Brain microvascular endothelial cell (primary cell): ENCODE results near the gene CDC42EP5.
"Not testable (repeated sequence)": the region's sequence is repeated elsewhere in the genome, so short reads cannot be mapped to it uniquely, and the experiment has no call there.

Source experiments
- DNase-seq: peaks from one replicate; pipeline ENCODE4 v3.0.0-alpha.2; 2020
- H3K27ac ChIP-seq: fragments of 250-450 bp; sonication (Bioruptor Pico); 2 replicates; pipeline ENCODE4 v1.5.1; 2020; ENCODE audit warnings: mild to moderate bottlenecking, moderate library complexity
- H3K27me3 ChIP-seq: fragments of 250-450 bp; sonication (Bioruptor Pico); replicated peaks from 2 replicates; pipeline ENCODE4 v1.5.1; 2020; ENCODE audit warnings: mild to moderate bottlenecking
- H3K36me3 ChIP-seq: fragments of 250-450 bp; sonication (Bioruptor Pico); replicated peaks from 2 replicates; pipeline ENCODE4 v1.5.1; 2020; ENCODE audit warnings: mild to moderate bottlenecking
- H3K4me3 ChIP-seq: 2 replicates; pipeline ENCODE4 v1.5.1; 2011; ENCODE audit warnings: low read depth, mild to moderate bottlenecking, control low read depth, low read length, moderate library complexity
- in situ Hi-C: cut with HindIII; loops from 2 replicates; pipeline ENCODE4 v1.10.0; 2017; ENCODE audit warnings: low sequenced_read_pairs, low pct_ligation_motif_present
- TF ChIP-seq, protein P1 (sequence below): IDR thresholded peaks from 2 replicates; pipeline ENCODE4 v1.5.1; 2011; ENCODE audit warnings: low read depth, mild to moderate bottlenecking, moderate library complexity, low read length, control low read depth, inconsistent platforms; ENCODE audit errors: missing control alignments

Gene CDC42EP5

DNA sequence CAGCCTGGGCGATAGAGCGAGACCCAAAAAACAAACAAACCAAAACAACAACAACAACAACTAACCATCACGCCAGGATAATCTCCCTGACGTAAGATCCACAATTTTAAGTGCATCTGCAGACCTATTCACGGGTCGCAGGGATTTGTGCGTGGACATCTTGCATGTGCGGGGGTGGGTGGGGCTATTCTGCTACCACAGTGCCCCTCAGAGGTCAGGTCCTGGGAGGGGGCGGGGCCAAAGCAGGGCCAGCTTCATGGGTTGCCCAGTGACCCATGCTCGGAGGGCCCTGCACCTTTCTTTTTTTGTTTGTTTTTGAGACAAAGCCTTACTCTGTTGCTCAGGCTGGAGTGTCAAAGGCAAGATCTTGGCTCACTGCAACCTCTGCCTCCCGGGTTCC, 2.6 kb upstream of the CDC42EP5 start:
- in situ Hi-C loops = no loop called here
- no peaks in the 10 kb centered on the region for H3K27me3 ChIP-seq
- DNase-seq = no peak
- TF ChIP-seq, protein P1, sequence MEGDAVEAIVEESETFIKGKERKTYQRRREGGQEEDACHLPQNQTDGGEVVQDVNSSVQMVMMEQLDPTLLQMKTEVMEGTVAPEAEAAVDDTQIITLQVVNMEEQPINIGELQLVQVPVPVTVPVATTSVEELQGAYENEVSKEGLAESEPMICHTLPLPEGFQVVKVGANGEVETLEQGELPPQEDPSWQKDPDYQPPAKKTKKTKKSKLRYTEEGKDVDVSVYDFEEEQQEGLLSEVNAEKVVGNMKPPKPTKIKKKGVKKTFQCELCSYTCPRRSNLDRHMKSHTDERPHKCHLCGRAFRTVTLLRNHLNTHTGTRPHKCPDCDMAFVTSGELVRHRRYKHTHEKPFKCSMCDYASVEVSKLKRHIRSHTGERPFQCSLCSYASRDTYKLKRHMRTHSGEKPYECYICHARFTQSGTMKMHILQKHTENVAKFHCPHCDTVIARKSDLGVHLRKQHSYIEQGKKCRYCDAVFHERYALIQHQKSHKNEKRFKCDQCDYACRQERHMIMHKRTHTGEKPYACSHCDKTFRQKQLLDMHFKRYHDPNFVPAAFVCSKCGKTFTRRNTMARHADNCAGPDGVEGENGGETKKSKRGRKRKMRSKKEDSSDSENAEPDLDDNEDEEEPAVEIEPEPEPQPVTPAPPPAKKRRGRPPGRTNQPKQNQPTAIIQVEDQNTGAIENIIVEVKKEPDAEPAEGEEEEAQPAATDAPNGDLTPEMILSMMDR = no peak
- H3K4me3 ChIP-seq = no peak overlapping the region
- no peaks in the 10 kb centered on the region for H3K36me3 ChIP-seq
- no peak overlapping the region for H3K27ac ChIP-seq

DNA sequence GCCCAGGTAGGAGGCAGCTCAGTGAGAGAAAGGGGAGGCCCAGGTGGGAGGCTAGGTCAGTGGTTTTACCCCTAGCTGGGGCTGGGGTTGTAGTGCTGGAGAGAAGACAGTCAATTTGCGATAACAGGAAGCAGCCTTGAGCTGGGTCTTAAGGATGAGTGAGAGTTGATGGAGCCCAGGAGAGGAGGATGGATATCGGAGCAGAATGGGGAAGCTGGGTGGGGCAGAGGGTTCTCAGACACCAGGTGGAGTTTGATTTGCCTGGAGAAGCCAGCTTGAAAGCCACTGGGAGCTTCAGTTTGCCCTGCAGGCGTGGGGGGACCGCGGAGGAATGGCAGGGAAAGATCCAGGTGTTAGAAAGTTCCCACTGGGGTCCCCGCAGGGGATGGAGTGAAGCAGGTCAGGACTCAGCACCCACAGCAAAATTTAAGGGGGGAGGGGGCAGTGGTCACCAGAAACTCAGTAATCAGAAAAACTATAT, 836 bp upstream of the CDC42EP5 start:
- no peaks in the 10 kb centered on the region for H3K36me3 ChIP-seq
- no peak for DNase-seq
- H3K27me3 ChIP-seq = no peaks in the 10 kb centered on the region
- H3K4me3 ChIP-seq = no peak overlapping the region
- peak overlapping the region; percentile 85 for H3K27ac ChIP-seq
- TF ChIP-seq, protein P1 = no peak
- in situ Hi-C loops = no loop called here

DNA sequence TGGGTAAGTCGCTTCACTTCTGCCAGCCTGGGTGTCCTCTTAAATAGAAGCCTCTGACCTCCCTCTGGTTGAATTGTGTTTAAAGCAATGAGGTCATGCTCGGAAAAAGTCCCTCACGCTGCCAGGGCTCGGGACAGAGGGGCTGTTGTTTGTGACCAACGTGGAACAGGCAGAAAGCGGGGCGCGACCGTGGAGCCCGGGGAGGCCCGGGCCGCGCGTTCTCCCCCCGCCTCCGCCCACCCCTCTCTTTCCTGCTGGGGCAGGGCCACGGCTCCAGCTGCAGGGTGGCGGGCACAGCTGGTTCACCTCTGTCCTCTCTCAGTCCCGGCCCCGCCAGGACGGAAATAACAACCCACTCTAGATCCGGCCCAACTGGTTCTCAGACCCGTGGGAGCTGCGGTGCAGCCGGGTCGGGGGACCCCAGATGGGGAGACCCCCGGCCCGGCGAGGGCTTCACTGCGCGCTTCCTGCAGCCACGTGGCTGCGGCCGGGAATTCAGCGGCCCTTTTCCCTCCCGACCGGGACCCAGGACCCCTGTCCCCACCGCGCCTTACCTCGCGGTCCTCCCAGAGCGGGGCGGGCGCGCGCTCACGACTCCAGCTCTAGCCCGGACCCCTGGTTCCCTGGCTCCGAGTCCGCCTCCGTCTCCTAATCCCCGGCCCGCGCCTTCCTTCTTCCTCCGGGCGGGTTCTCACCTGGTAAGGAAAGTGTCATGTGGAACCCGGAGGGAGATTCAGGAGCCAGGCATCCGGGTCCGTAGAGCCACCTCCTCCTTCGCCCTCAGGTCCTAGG, 1.9 kb downstream of the CDC42EP5 start:
- in situ Hi-C loops = no loop called here
- H3K27me3 ChIP-seq = no peaks in the 10 kb centered on the region
- no peak overlapping the region for H3K27ac ChIP-seq
- DNase-seq = no peak
- TF ChIP-seq, protein P1 = no peak
- H3K4me3 ChIP-seq = peak overlapping the region; percentile 47
- H3K36me3 ChIP-seq = no peaks in the 10 kb centered on the region

DNA sequence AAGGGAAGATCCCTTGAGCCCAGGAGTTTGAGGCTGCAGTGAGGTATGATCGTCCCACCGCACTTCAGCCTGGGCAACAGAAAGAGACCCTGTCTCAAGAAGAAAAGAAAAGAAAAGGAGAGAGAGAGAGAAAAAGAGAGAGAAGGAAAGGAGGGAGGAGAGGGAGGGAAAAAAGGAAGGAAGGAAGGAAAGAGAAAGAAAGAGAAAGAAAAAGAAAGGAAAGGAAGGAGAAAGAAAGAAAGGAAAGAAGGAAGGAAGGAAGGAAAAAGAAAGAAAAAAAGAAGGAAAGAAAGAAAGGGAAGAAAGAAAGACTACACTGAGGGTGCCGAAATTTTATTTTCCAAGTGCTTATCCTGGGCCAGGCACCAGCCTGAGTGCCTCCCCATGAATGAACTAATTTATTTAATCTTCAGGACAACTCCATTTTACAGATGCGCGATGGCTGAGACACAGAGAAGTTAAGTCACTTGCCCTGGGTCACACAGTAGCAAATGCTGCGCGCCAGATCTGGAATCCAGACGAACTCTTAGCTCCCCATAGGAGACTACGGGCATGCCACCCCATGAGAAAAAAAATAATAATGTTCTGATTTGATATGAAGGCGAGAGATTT, 2.7 kb downstream of the CDC42EP5 start:
- H3K4me3 ChIP-seq = no peak overlapping the region
- in situ Hi-C loops = no loop called here
- TF ChIP-seq, protein P1 = no peak
- H3K36me3 ChIP-seq = no peaks in the 10 kb centered on the region
- H3K27me3 ChIP-seq = no peaks in the 10 kb centered on the region
- no peak overlapping the region for H3K27ac ChIP-seq
- no peak for DNase-seq

DNA sequence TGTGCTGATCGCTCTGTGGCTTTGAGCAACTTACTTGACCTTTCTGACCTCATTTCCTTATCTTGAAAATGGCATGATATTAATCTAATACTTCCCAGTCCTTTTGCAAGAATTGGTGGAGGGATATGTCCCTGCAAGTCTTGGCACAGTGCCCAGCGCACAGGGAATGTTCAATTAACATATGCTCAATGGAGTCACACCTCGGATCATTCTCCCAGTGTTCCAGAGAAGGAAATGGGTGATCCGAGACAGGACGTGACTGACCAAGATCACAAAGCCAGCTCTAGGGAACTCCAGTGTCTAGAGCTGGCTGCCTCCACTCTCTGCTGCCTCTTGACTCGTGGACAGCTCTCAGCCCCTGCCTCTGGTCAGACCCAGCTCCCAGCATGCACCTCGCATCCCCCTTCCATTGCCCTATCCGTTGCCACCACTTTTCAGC, 3.6 kb downstream of the CDC42EP5 start:
- Histone ChIP-seq H3K36me3 (no peaks in the 10 kb centered on the region), H3K27ac (no peak overlapping the region), H3K27me3 (no peaks in the 10 kb centered on the region), H3K4me3 (no peak overlapping the region)
- DNase-seq = no peak
- in situ Hi-C loops = no loop called here
- TF ChIP-seq, protein P1 = no peak

DNA sequence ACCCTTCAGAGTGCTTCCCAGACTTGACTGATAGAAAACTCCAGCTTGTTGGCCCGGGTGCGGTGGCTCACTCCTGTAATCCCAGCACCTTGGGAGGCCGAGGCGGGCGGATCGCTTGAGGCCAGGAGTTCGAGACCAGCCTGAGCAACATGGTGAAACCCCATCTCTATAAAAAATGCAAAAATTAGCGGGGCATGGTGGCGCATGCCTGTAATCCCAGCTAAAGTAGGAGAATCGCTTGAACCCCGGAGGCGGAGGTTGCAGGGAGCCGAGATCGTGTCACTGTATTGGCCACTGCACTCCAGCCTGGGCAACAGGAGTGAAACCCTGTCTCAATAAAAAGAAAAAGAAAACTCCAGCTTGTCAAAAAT, 7.0 kb downstream of the CDC42EP5 start:
- DNase-seq, H3K4me3 ChIP-seq, H3K27ac ChIP-seq, H3K27me3 ChIP-seq, in situ Hi-C loops: not testable (repeated sequence)
- peaks cover 13% of the 10 kb centered on the region for H3K36me3 ChIP-seq
